Keratinocyte (primary cell): ENCODE measurements around the gene GPR157. TPM values are rescaled to one million over a fixed set of nuclear protein-coding genes. Genes with fewer than 3 reads are reported as not detected.

Experiments
- DNase-seq: peaks from one replicate; pipeline ENCODE4 v3.0.0-alpha.2; 2011; ENCODE audit warnings: low read depth, missing footprints, low spot score
- FAIRE-seq: peaks from 2 replicates; lab custom pipeline; 2011; peaks lifted over from hg19 to GRCh38; lab: Jason Lieb, UNC
- H2AFZ ChIP-seq: 2 replicates; pipeline ENCODE4 v1.6.0; 2012; ENCODE audit warnings: low read length, control low read depth, inconsistent platforms; ENCODE audit not compliant: control insufficient read depth
- H3K27ac ChIP-seq: 2 replicates; pipeline ENCODE4 v1.5.1; 2011; ENCODE audit warnings: low read length; ENCODE audit not compliant: control insufficient read depth, insufficient read depth
- H3K27me3 ChIP-seq: 3 replicates; pipeline ENCODE4 v1.6.0; 2011; ENCODE audit warnings: low read length; ENCODE audit not compliant: control insufficient read depth, insufficient read depth; ENCODE audit errors: extremely low read depth
- H3K36me3 ChIP-seq, 2 experiments: 2 replicates in 1 of 2; 3 replicates in 1 of 2; pipeline ENCODE4 v1.5.1; 2011; ENCODE audit warnings: low read length in 2 of 2, mild to moderate bottlenecking in 1 of 2; ENCODE audit not compliant: control insufficient read depth in 2 of 2, insufficient read depth in 2 of 2; ENCODE audit errors: extremely low read depth in 1 of 2
- H3K4me1 ChIP-seq: 3 replicates; pipeline ENCODE4 v1.5.1; 2011; ENCODE audit warnings: low read length; ENCODE audit not compliant: control insufficient read depth, insufficient read depth; ENCODE audit errors: extremely low read depth
- H3K4me2 ChIP-seq: 3 replicates; pipeline ENCODE4 v1.6.0; 2011; ENCODE audit warnings: low read depth, low read length; ENCODE audit not compliant: control insufficient read depth, insufficient read depth; ENCODE audit errors: extremely low read depth
- H3K4me3 ChIP-seq, 3 experiments: fragments of 200-600 bp in 1 of 3; sonication (generic) in 1 of 3; 2 replicates in 2 of 3; 3 replicates in 1 of 3; pipeline ENCODE4 v1.5.1; 2011 to 2016; ENCODE audit warnings: low read length in 3 of 3, mild to moderate bottlenecking in 3 of 3, control low read depth in 2 of 3, inconsistent platforms in 1 of 3, low read depth in 1 of 3, mixed read lengths in 1 of 3, mixed run types in 1 of 3, moderate library complexity in 1 of 3; ENCODE audit not compliant: control insufficient read depth in 2 of 3, insufficient read depth in 2 of 3; ENCODE audit errors: extremely low read depth in 1 of 3
- H3K79me2 ChIP-seq: 2 replicates; pipeline ENCODE4 v1.6.0; 2012; ENCODE audit warnings: low read length; ENCODE audit not compliant: control insufficient read depth, insufficient read depth
- H3K9ac ChIP-seq: 3 replicates; pipeline ENCODE4 v1.6.0; 2011; ENCODE audit warnings: low read length; ENCODE audit not compliant: control insufficient read depth, insufficient read depth; ENCODE audit errors: extremely low read depth
- H3K9me1 ChIP-seq: 3 replicates; pipeline ENCODE4 v1.6.0; 2011; ENCODE audit warnings: low read length; ENCODE audit not compliant: control insufficient read depth, insufficient read depth; ENCODE audit errors: extremely low read depth
- H3K9me3 ChIP-seq: 2 replicates; pipeline ENCODE4 v1.5.1; 2012; ENCODE audit warnings: low read depth, low read length; ENCODE audit not compliant: control insufficient read depth
- H4K20me1 ChIP-seq: 3 replicates; pipeline ENCODE4 v1.6.0; 2011; ENCODE audit warnings: low read length; ENCODE audit not compliant: control insufficient read depth, insufficient read depth; ENCODE audit errors: extremely low read depth
- EZH2 ChIP-seq: IDR thresholded peaks from one replicate; pipeline ENCODE4 v1.6.1; 2012; ENCODE audit warnings: inconsistent platforms, mild to moderate bottlenecking, low read length, moderate library complexity
- dilution Hi-C: fragments of 300-500 bp; cut with MboI; formaldehyde crosslinking; loops from one replicate; pipeline ENCODE4 v1.7.0; 2020; ENCODE audit warnings: low sequenced_read_pairs; ENCODE audit not compliant: extremely low pct_ligation_motif_present
- polyA plus RNA-seq, 5 experiments: library from polyadenylated mRNA; depleted of rRNA in 3 of 5; stranded (reverse) in 3 of 5; stranded (forward) in 1 of 5; unstranded in 1 of 5; fragments of >200 nt; gene quantifications; 1 replicate in 1 of 5; 2 replicates in 3 of 5; 3 replicates in 1 of 5; pipeline versions ENCODE4 v1.2.1 to v1.2.3, GENCODE V29; 2011 to 2012; ENCODE audit warnings: missing spikeins in 2 of 5, low read depth in 1 of 5, low replicate concordance in 1 of 5
- TF ChIP-seq, protein P1 (sequence below), 3 experiments: IDR thresholded peaks in 1 of 3; conservative IDR thresholded peaks in 1 of 3; optimal IDR thresholded peaks in 1 of 3; 2 replicates in 2 of 3; 3 replicates in 1 of 3; pipeline versions ENCODE3 to v1.5.1; 2011; ENCODE audit warnings: low read length in 3 of 3, mild to moderate bottlenecking in 3 of 3, moderate library complexity in 2 of 3, control low read depth in 1 of 3, inconsistent platforms in 1 of 3; ENCODE audit not compliant: insufficient read depth in 2 of 3; ENCODE audit errors: extremely low read depth in 1 of 3

The GPR157 gene
- polyA plus RNA-seq, 1 donor (not counting 4 experiments of a cell fraction or from before 2014, with no cell fraction given), result 6.5 TPM

GRCh38 chr1:9075022-9075421 lies 53.9 kb downstream of the GPR157 start:
- no peak overlapping the region for H3K4me3 ChIP-seq
- H3K4me1 ChIP-seq, result peaks cover 18% of the 10 kb centered on the region
- FAIRE-seq (peak; percentile 44), DNase-seq (no peak)
- H3K4me2 ChIP-seq, result peak overlapping the region; percentile 66
- dilution Hi-C loops, result no loop called here
- H3K27ac ChIP-seq, result no peak overlapping the region
- H2AFZ ChIP-seq, result peak overlapping the region; percentile 48
- no peak for TF ChIP-seq EZH2
- TF ChIP-seq, protein P1, sequence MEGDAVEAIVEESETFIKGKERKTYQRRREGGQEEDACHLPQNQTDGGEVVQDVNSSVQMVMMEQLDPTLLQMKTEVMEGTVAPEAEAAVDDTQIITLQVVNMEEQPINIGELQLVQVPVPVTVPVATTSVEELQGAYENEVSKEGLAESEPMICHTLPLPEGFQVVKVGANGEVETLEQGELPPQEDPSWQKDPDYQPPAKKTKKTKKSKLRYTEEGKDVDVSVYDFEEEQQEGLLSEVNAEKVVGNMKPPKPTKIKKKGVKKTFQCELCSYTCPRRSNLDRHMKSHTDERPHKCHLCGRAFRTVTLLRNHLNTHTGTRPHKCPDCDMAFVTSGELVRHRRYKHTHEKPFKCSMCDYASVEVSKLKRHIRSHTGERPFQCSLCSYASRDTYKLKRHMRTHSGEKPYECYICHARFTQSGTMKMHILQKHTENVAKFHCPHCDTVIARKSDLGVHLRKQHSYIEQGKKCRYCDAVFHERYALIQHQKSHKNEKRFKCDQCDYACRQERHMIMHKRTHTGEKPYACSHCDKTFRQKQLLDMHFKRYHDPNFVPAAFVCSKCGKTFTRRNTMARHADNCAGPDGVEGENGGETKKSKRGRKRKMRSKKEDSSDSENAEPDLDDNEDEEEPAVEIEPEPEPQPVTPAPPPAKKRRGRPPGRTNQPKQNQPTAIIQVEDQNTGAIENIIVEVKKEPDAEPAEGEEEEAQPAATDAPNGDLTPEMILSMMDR (optimal IDR thresholded peaks at IDR 0.05 in 1 of 3, IDR thresholded peaks at IDR 0.05 in 1 of 3, conservative IDR thresholded peaks at IDR 0.05 in 1 of 3; ENCODE audit: extremely low read depth in 1 of 3, insufficient read depth in 2 of 3, low read length in 3 of 3), result no peak
- no peak overlapping the region for H3K9ac ChIP-seq
- no peaks in the 10 kb centered on the region for H3K36me3 ChIP-seq
- no peaks in the 10 kb centered on the region for H3K27me3 ChIP-seq
- H3K79me2 ChIP-seq, result no peaks in the 10 kb centered on the region
- H3K9me1 ChIP-seq, result no peaks in the 10 kb centered on the region
- no peaks in the 10 kb centered on the region for H4K20me1 ChIP-seq
- no peaks in the 10 kb centered on the region for H3K9me3 ChIP-seq

- FAIRE-seq, result no peak
- Histone ChIP-seq H3K9me1 (no peaks in the 10 kb centered on the region), H2AFZ (no peak overlapping the region), H3K9me3 (no peaks in the 10 kb centered on the region), H4K20me1 (no peaks in the 10 kb centered on the region), H3K4me3 (no peak overlapping the region), H3K9ac (no peak overlapping the region), H3K27me3 (no peaks in the 10 kb centered on the region), H3K36me3 (no peaks in the 10 kb centered on the region), H3K4me2 (no peak overlapping the region), H3K79me2 (no peaks in the 10 kb centered on the region), H3K27ac (no peak overlapping the region), H3K4me1 (peaks cover 17% of the 10 kb centered on the region)
- dilution Hi-C loops, result no loop called here
- TF ChIP-seq, protein P1 (optimal IDR thresholded peaks at IDR 0.05 in 1 of 3, IDR thresholded peaks at IDR 0.05 in 1 of 3, conservative IDR thresholded peaks at IDR 0.05 in 1 of 3; ENCODE audit: extremely low read depth in 1 of 3, insufficient read depth in 2 of 3, low read length in 3 of 3), result no peak
- TF ChIP-seq EZH2, result no peak
- no peak for DNase-seq
Observed at GRCh38 chr1:9073143-9073542, 55.8 kb downstream of the GPR157 start.
